Peyer's patch (tissue), 4 donors: ENCODE results near the gene GNAI3.

Experiments
- POLR2A ChIP-seq, 2 donors: fragments of 450-650 bp; IDR thresholded peaks; one replicate each; pipeline ENCODE4 v1.5.1; 2017; ENCODE audit warnings: antibody characterized with exemption in 2 of 2, mild to moderate bottlenecking in 2 of 2, moderate library complexity in 2 of 2
- TF ChIP-seq, protein P1 (sequence below), 6 experiments: fragments of 450-650 bp in 4 of 6; fragments of 200-600 bp in 2 of 6; sonication (generic) in 1 of 6; IDR thresholded peaks; one replicate each; pipeline ENCODE4 v1.5.1; 2017 to 2019; ENCODE audit warnings: antibody characterized with exemption in 6 of 6, mild to moderate bottlenecking in 3 of 6, moderate library complexity in 1 of 6

DNA sequence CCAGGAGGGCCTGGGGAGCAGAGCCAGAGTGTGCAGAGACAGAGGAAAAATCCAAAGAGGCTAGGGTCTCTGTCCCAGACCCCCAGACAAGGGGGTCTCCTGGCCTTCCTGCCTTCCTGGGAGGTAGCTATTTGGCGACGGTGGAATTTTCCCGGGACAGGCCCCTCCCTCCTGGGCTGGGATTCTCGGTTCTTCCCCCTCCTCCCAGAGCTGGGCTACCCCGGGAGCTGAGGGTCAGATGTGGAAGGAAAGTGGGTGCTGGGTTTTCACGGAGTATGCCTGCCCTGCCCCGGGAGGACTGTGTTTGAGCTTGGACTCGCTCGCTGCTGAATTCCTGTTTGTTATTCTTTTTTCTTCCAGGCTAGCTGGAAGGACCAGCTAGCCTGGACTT lies 72.0 kb downstream of the GNAI3 start:
- TF ChIP-seq, protein P1, sequence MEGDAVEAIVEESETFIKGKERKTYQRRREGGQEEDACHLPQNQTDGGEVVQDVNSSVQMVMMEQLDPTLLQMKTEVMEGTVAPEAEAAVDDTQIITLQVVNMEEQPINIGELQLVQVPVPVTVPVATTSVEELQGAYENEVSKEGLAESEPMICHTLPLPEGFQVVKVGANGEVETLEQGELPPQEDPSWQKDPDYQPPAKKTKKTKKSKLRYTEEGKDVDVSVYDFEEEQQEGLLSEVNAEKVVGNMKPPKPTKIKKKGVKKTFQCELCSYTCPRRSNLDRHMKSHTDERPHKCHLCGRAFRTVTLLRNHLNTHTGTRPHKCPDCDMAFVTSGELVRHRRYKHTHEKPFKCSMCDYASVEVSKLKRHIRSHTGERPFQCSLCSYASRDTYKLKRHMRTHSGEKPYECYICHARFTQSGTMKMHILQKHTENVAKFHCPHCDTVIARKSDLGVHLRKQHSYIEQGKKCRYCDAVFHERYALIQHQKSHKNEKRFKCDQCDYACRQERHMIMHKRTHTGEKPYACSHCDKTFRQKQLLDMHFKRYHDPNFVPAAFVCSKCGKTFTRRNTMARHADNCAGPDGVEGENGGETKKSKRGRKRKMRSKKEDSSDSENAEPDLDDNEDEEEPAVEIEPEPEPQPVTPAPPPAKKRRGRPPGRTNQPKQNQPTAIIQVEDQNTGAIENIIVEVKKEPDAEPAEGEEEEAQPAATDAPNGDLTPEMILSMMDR (IDR thresholded peaks at IDR 0.05), result no peak
- no peak for TF ChIP-seq POLR2A (IDR thresholded peaks at IDR 0.05)
